GM04504 (cell line): ENCODE data around the gene ARAP2.
"Not testable (repeated sequence)": the region's sequence is repeated elsewhere in the genome, so short reads cannot be mapped to it uniquely, and the experiment has no call there.

Experiments
- DNase-seq: peaks from one replicate; pipeline ENCODE4 v3.0.0-alpha.2; 2012; ENCODE audit warnings: low read depth

Gene ARAP2

GRCh38 chr4:36214735-36215485, 29.4 kb downstream of the ARAP2 start:
- DNase-seq = no peak

GRCh38 chr4:36213977-36214376, 30.3 kb downstream of the ARAP2 start:
- DNase-seq = no peak

GRCh38 chr4:36211084-36211483, 33.2 kb downstream of the ARAP2 start:
- DNase-seq = no peak

GRCh38 chr4:36209941-36210649, 34.2 kb downstream of the ARAP2 start:
- DNase-seq = no peak

GRCh38 chr4:36208893-36209473, 35.3 kb downstream of the ARAP2 start:
- DNase-seq = no peak

GRCh38 chr4:36207831-36208520, 36.3 kb downstream of the ARAP2 start:
- no peak for DNase-seq

GRCh38 chr4:36207367-36207766, 36.9 kb downstream of the ARAP2 start:
- DNase-seq = no peak

GRCh38 chr4:36206603-36207311, 37.6 kb downstream of the ARAP2 start:
- no peak for DNase-seq

- no peak for DNase-seq
These were observed 38.3 kb downstream of the ARAP2 start for GRCh38 chr4:36206012-36206411.

GRCh38 chr4:36198861-36199260, 45.5 kb downstream of the ARAP2 start:
- DNase-seq = no peak

GRCh38 chr4:36198068-36198808, 46.1 kb downstream of the ARAP2 start:
- no peak for DNase-seq

- no peak for DNase-seq
These were observed 46.8 kb downstream of the ARAP2 start for GRCh38 chr4:36197501-36197900.

GRCh38 chr4:36196145-36196913, 48.0 kb downstream of the ARAP2 start:
- DNase-seq = no peak

- no peak for DNase-seq
These were observed 51.4 kb downstream of the ARAP2 start for GRCh38 chr4:36192922-36193321.

- no peak for DNase-seq
These were observed 54.6 kb downstream of the ARAP2 start for GRCh38 chr4:36189511-36190226.

- no peak for DNase-seq
These were observed 56.5 kb downstream of the ARAP2 start for GRCh38 chr4:36187723-36188333.

GRCh38 chr4:36183665-36184393, 60.5 kb downstream of the ARAP2 start:
- DNase-seq = no peak

- no peak for DNase-seq
These were observed 61.1 kb downstream of the ARAP2 start for GRCh38 chr4:36183232-36183631.

GRCh38 chr4:36182315-36182714, 62.0 kb downstream of the ARAP2 start:
- DNase-seq = not testable (repeated sequence)
